Activated CD4-positive, alpha-beta T cell treated with anti-CD3 and anti-CD28 coated beads for 36 hours (primary cell): ENCODE data around the gene FAM234B. TPM values are rescaled to one million over a fixed set of nuclear protein-coding genes. Genes with fewer than 3 reads are reported as not detected.

ENCODE experiments used
- ATAC-seq: fragments of 200-7000 bp; cut with Tn5 transposase; one replicate; pipeline ENCODE4 v1.10.0; 2021; ENCODE audit warnings: mild to moderate bottlenecking, moderate library complexity
- CTCF ChIA-PET: fragments of 350-600 bp; sonication (Branson Sonifier 250); formaldehyde crosslinking; loops from one replicate; lab custom pipeline; 2021; ENCODE audit warnings: antibody characterized with exemption; lab: Charles Lee
- POLR2A ChIA-PET: fragments of 350-600 bp; sonication (Branson Sonifier 250); formaldehyde crosslinking; loops from one replicate; lab custom pipeline; 2021; ENCODE audit warnings: antibody characterized with exemption, inconsistent platforms; lab: Charles Lee
- DNase-seq: peaks from one replicate; pipeline ENCODE4 v3.0.0-alpha.2; 2020
- H3K27ac Mint-ChIP-seq: one replicate; pipeline ENCODE4 v1.8.0; 2021; ENCODE audit warnings: mixed read lengths
- H3K27me3 Mint-ChIP-seq: one replicate; pipeline ENCODE4 v1.8.0; 2021; ENCODE audit warnings: mixed read lengths
- H3K36me3 Mint-ChIP-seq: one replicate; pipeline ENCODE4 v1.8.0; 2021; ENCODE audit warnings: low read depth, mixed read lengths
- H3K4me1 Mint-ChIP-seq: one replicate; pipeline ENCODE4 v1.8.0; 2021; ENCODE audit warnings: mixed read lengths
- H3K4me3 Mint-ChIP-seq: one replicate; pipeline ENCODE4 v1.8.0; 2021; ENCODE audit warnings: mild to moderate bottlenecking, moderate library complexity, mixed read lengths
- H3K9me3 Mint-ChIP-seq: one replicate; pipeline ENCODE4 v1.8.0; 2021; ENCODE audit warnings: low read depth, mixed read lengths
- intact Hi-C, 2 experiments: fragments of 100-400 bp; cut with DNase I in 1 of 2; cut with micrococcal nuclease in 1 of 2; formaldehyde crosslinking; loops; one replicate each; pipeline versions ENCODE4 v1.14.2 to v1.15.1; 2022 to 2024; cut with DNase I, micrococcal nuclease
- total RNA-seq, 2 experiments: library from RNA; stranded (reverse); gene quantifications; one replicate each; pipeline ENCODE4 v1.2.3, GENCODE V29; 2021

The FAM234B gene
- total RNA-seq, 2 experiments from 2014 or later = 11.1 to 12.2 TPM

DNA sequence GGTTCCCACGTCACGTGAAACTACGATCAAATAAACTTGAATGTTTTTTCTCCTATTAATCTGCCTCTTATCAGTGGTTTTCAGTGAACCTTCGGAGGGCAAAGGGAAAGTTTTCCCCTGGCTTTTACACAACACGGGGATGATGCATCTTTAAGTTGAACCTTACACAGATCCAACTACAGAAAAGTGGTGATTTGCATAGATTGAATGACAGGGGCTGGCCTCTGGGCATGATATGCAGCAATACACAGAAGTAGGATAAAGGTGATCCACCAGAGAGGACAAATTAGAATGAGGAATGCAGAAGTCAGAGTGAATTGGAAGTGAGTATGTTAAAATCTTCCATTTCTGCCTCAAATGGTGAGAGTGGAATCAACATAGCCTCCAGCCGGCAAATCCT, 47.7 kb downstream of the FAM234B start:
- POLR2A ChIA-PET = no interaction called here
- CTCF ChIA-PET = interaction anchor here (3.2 kb wide), 1 partner anchor 120 kb away, joined by 9 read pairs; no protein-coding TSS in a partner anchor
- no peaks in the 10 kb centered on the region for H3K9me3 Mint-ChIP-seq
- DNase-seq = no peak
- H3K4me1 Mint-ChIP-seq = peaks cover 6% of the 10 kb centered on the region
- no peak overlapping the region for H3K4me3 Mint-ChIP-seq
- ATAC-seq = no peak
- no peaks in the 10 kb centered on the region for H3K27me3 Mint-ChIP-seq
- no peaks in the 10 kb centered on the region for H3K36me3 Mint-ChIP-seq
- no peak overlapping the region for H3K27ac Mint-ChIP-seq
- intact Hi-C loops = no loop called here

- intact Hi-C loops = no loop called here
- DNase-seq (no peak), ATAC-seq (no peak)
- Mint-ChIP-seq H3K27me3 (no peaks in the 10 kb centered on the region), H3K36me3 (no peaks in the 10 kb centered on the region), H3K4me3 (no peak overlapping the region), H3K27ac (no peak overlapping the region), H3K4me1 (peaks cover 16% of the 10 kb centered on the region), H3K9me3 (no peaks in the 10 kb centered on the region)
- POLR2A ChIA-PET = interaction anchor here (0.8 kb wide), 1 partner anchor 9 kb away, joined by 3 read pairs; no protein-coding TSS in a partner anchor
- CTCF ChIA-PET = interaction anchor here (0.6 to 5.0 kb wide), 2 partner anchors 118 to 149 kb away, joined by 3 to 46 read pairs; no protein-coding TSS in a partner anchor
Observed at GRCh38 chr12:13093191-13093847, 49.1 kb downstream of the FAM234B start.

DNA sequence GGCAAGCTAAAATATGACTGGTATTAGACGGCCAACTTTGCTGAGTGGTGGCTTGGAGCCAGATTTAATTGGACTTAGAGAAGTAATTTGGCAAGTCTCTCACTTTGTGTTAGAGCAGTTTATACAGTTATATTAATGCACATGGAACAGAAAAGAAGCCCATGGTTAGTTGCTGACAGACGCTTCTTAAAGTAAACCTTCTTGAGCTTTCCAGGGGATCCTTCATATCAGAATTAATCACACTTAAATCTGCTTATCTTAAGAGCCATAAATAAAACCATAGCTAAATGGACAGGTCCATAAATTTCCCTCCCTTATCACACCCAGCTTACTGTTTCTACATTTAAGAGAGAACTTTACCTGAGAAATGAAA, 49.7 kb downstream of the FAM234B start:
- H3K4me3 Mint-ChIP-seq = no peak overlapping the region
- ATAC-seq (no peak), DNase-seq (no peak)
- ChIA-PET CTCF (interaction anchor here (5.0 kb wide), 1 partner anchor 117 kb away, joined by 46 read pairs; no protein-coding TSS in a partner anchor), POLR2A (interaction anchor here (0.8 kb wide), 1 partner anchor 9 kb away, joined by 3 read pairs; no protein-coding TSS in a partner anchor)
- H3K36me3 Mint-ChIP-seq = no peaks in the 10 kb centered on the region
- intact Hi-C loops = no loop called here
- H3K4me1 Mint-ChIP-seq = peaks cover 21% of the 10 kb centered on the region
- H3K9me3 Mint-ChIP-seq = no peaks in the 10 kb centered on the region
- no peak overlapping the region for H3K27ac Mint-ChIP-seq
- H3K27me3 Mint-ChIP-seq = no peaks in the 10 kb centered on the region

- no peaks in the 10 kb centered on the region for H3K36me3 Mint-ChIP-seq
- H3K9me3 Mint-ChIP-seq = no peaks in the 10 kb centered on the region
- H3K27me3 Mint-ChIP-seq = no peaks in the 10 kb centered on the region
- no peak overlapping the region for H3K4me3 Mint-ChIP-seq
- H3K4me1 Mint-ChIP-seq = peaks cover 26% of the 10 kb centered on the region
- intact Hi-C loops = no loop called here
- DNase-seq = no peak
- ChIA-PET POLR2A (no interaction called here), CTCF (interaction anchor here (5.0 kb wide), 1 partner anchor 117 kb away, joined by 46 read pairs; no protein-coding TSS in a partner anchor)
- H3K27ac Mint-ChIP-seq = no peak overlapping the region
- ATAC-seq = no peak
Observed at GRCh38 chr12:13094367-13094766, 50.2 kb downstream of the FAM234B start.

DNA sequence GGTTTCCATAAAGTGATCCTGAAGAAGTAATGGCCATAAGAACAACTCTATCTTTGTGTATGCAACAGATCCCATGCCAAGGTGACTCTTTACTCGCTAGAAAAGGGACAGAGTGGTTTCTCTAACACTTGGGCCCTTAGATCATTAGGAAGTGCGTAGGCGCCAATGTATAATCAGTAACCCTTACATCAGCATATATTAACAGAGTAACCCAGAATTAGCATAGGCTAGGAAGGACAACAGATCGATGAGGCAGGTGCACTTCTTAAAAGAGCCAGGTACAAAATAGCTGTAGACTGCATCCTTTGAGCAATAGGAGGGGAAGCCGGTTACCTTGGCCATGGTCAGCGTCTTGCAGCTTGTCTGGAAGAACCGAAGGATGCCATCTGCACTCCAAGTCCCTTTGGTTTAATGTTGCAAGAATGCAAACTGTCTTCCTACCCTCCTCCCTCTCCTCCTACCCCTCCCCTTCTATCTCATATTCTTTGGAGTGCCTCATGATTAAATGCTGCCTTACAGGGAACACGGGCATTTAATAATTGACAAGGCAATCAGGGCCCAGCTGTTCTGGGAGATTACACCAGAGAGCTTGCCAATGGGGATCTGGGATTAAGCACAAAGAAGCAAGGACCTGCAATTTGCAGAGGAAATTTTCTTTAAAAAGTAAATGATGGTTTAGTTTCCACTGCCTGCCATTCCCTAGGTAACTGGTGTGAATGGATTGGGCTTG, 51.2 kb downstream of the FAM234B start:
- ChIA-PET CTCF (interaction anchor here (1.8 to 5.0 kb wide), 2 partner anchors 111 to 116 kb away, joined by 8 to 46 read pairs; no protein-coding TSS in a partner anchor), POLR2A (no interaction called here)
- peaks cover 36% of the 10 kb centered on the region for H3K4me1 Mint-ChIP-seq
- no peak overlapping the region for H3K27ac Mint-ChIP-seq
- intact Hi-C loops = loop anchor here in 1 of 2 experiments (5.0 kb wide), 1 partner anchor 178 kb away; no protein-coding TSS in a partner anchor
- no peak overlapping the region for H3K4me3 Mint-ChIP-seq
- ATAC-seq (no peak), DNase-seq (no peak)
- H3K9me3 Mint-ChIP-seq = no peaks in the 10 kb centered on the region
- H3K27me3 Mint-ChIP-seq = no peaks in the 10 kb centered on the region
- no peaks in the 10 kb centered on the region for H3K36me3 Mint-ChIP-seq

DNA sequence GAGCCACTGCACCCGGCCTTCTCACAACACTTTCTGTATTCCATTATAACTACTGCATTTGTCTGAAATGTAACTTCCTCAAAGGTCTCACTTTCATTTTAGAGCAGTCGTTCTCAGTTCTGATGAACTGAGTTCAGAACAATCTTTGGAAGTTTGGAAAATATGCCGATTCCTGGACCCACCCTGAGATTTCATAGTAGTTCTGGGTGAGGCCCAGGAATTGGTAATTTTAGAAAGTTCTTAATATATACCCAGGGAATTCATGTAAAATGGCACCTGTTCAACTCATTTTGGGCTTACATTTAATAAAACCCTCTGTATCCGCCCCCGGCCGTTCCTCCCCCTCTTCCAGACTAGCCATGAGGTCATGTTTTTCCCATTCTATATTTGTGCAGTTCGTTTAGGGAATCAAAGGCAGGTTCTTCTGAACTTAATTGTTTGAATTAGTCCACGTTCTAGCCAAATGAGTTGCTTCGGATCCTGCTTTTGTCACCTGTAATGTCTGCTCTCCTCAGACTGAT, 53.4 kb downstream of the FAM234B start:
- DNase-seq (no peak), ATAC-seq (no peak)
- peaks cover 51% of the 10 kb centered on the region for H3K4me1 Mint-ChIP-seq
- ChIA-PET CTCF (interaction anchor here (0.6 to 6.0 kb wide), 4 partner anchors 98 to 187 kb away, joined by 4 to 145 read pairs (median 26); partner anchors contain the start of gene EMP1), POLR2A (no interaction called here)
- no peaks in the 10 kb centered on the region for H3K36me3 Mint-ChIP-seq
- no peaks in the 10 kb centered on the region for H3K9me3 Mint-ChIP-seq
- peak overlapping the region; percentile 13 for H3K4me3 Mint-ChIP-seq
- intact Hi-C loops = loop anchor here (1.0 to 5.0 kb wide), 6 partner anchors 111 to 311 kb away; no protein-coding TSS in a partner anchor
- H3K27ac Mint-ChIP-seq = no peak overlapping the region
- H3K27me3 Mint-ChIP-seq = no peaks in the 10 kb centered on the region

- no peak overlapping the region for H3K4me3 Mint-ChIP-seq
- ChIA-PET CTCF (interaction anchor here (0.7 to 6.0 kb wide), 10 partner anchors 19 to 391 kb away, joined by 3 to 145 read pairs (median 3); partner anchors contain the start of gene EMP1), POLR2A (no interaction called here)
- no peaks in the 10 kb centered on the region for H3K9me3 Mint-ChIP-seq
- peaks cover 62% of the 10 kb centered on the region for H3K4me1 Mint-ChIP-seq
- peak overlapping the region; percentile 49 for H3K27ac Mint-ChIP-seq
- H3K36me3 Mint-ChIP-seq = no peaks in the 10 kb centered on the region
- H3K27me3 Mint-ChIP-seq = no peaks in the 10 kb centered on the region
- intact Hi-C loops = loop anchor here in 1 of 2 experiments (5.0 kb wide), 1 partner anchor 182 kb away; no protein-coding TSS in a partner anchor
- DNase-seq (no peak), ATAC-seq (no peak)
Observed at GRCh38 chr12:13099066-13099843, 55.1 kb downstream of the FAM234B start.

GRCh38 chr12:13099844-13100604, 55.8 kb downstream of the FAM234B start:
- intact Hi-C loops = loop anchor here (5.0 kb wide), 4 partner anchors 183 to 403 kb away; partner anchors contain the start of genes APOLD1 (in 1 of the 2) and GPR19 (in 1 of the 2)
- Mint-ChIP-seq H3K4me3 (peak overlapping the region; percentile 63), H3K27ac (peak overlapping the region; percentile 72), H3K36me3 (no peaks in the 10 kb centered on the region), H3K9me3 (no peaks in the 10 kb centered on the region), H3K27me3 (no peaks in the 10 kb centered on the region), H3K4me1 (peaks cover 58% of the 10 kb centered on the region)
- CTCF ChIA-PET = interaction anchor here (0.5 to 6.0 kb wide), 12 partner anchors 13 to 1329 kb away, joined by 3 to 145 read pairs (median 3); partner anchors contain the start of genes EMP1 and FAM234B
- POLR2A ChIA-PET = no interaction called here
- no peak for ATAC-seq
- no peak for DNase-seq

DNA sequence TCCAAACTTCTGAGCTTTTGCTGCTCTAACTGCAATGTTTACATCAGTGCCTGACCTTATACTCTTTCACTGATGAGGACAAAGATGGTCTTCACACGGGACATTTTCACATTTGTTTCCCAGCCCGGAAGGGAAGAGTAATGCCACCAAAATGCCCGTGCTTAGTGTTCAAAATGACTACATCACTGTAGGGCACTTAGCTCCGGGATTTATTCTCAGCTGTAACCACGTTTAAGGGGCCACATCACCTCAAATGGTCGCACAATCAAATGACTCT, 56.4 kb downstream of the FAM234B start:
- H3K27me3 Mint-ChIP-seq = no peaks in the 10 kb centered on the region
- H3K4me1 Mint-ChIP-seq = peaks cover 58% of the 10 kb centered on the region
- ChIA-PET CTCF (interaction anchor here (0.5 to 6.0 kb wide), 9 partner anchors 13 to 1329 kb away, joined by 3 to 145 read pairs (median 3); partner anchors contain the start of genes EMP1 and FAM234B), POLR2A (interaction anchor here (0.8 kb wide), 1 partner anchor 111 kb away, joined by 4 read pairs; no protein-coding TSS in a partner anchor)
- DNase-seq (no peak), ATAC-seq (no peak)
- intact Hi-C loops = loop anchor here (5.0 kb wide), 3 partner anchors 203 to 403 kb away; partner anchors contain the start of genes APOLD1 (in 1 of the 2) and GPR19 (in 1 of the 2)
- no peaks in the 10 kb centered on the region for H3K9me3 Mint-ChIP-seq
- peak overlapping the region; percentile 63 for H3K4me3 Mint-ChIP-seq
- H3K36me3 Mint-ChIP-seq = no peaks in the 10 kb centered on the region
- H3K27ac Mint-ChIP-seq = peak overlapping the region; percentile 72
